Myocyte (in vitro differentiated cells): ENCODE results near the gene LY6G5B. TPM values are rescaled to one million over a fixed set of nuclear protein-coding genes. Genes with fewer than 3 reads are reported as not detected.

ENCODE experiments used
- DNase-seq: peaks from one replicate; pipeline ENCODE4 v3.0.0-alpha.2; 2012; ENCODE audit warnings: low read depth
- microRNA-seq: library from miRNA; unstranded; fragments of <30 nt; microRNA quantifications from one replicate; pipeline ENCODE4, GENCODE V29; 2016
- total RNA-seq: library from RNA; depleted of rRNA; stranded (reverse); fragments of >200 nt; gene quantifications from 2 replicates; pipeline ENCODE4 v1.2.3, GENCODE V29; 2014

Gene LY6G5B
- total RNA-seq, 1 donor from 2014 or later, result 4.0 TPM

DNA sequence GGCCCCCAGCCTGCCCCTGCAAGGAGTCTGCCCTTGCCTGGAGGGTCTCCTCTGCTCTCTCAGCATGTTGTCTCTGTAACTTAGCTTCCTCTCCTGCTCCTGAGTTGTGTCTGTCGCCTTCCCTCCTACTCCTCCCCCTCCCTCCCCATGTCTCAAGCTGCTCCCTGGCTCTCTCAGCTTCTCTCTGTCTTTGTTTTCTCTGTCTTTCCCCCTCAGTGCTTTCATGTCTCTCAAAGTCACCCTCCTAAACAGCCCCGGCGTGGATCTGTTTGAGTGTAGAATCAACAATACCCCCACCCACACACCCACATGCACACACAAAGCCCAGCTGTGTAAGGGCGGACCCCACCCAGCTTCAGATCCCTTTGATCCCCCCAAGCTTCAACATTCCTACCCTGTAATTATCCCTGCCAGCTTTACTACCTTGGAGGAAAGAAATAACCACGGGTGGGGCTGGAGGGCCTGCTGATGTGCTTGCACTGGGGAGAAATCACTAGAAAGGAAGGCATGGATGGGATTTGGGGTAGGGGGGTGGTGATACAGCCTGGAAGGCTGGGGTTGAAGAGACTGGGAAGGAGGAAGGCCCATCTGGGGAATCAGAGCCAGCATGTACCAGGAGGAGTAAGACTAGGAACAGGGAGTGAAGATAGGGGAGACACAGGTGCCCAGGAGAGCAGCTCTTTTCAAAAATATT lies 44.4 kb downstream of the LY6G5B start:
- no peak for DNase-seq

DNA sequence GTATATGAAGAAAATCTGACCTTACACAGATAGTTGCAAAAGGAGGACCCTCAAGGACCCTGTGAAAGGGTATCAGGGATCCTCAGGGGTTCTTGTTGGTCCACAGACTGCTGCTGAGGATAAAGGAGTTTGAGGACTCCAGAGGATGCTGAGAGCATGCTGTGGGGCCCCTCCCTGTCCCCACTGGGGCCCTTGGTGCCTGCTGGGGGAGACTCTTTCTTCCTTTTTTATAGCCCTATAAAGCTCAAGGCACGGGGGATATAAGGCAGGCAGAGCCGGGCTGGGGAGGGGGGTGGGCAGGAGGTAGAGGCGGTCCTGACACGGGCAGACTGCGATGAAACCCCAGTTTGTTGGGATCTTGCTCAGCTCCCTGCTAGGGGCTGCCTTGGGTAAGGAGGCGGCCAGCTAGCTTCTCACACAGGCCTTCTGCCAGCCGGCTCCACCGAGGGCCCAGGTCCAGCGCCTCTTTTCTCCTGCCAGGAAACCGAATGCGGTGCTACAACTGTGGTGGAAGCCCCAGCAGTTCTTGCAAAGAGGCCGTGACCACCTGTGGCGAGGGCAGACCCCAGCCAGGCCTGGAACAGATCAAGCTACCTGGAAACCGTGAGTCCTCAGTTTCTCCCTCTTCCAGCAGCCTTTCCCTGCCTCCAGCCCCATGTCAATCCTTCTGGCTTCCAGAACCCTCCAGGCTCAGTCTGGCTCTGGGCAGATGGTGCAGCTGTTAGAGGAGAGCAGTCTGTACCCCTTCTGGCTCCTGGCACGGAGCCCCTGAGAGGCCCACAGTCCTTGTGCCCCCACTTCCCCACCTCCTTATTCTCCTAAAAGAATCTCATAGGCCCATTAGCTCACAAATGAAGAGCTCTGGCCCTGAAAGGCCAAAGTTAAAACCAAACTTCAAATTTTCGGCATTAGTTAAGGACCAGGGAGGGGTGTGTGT lies 45.5 kb downstream of the LY6G5B start, which contains the start of gene LY6G6D:
LY6G6D (plus strand) TSS at position 327 of the 937 bp plus-strand sequence; CDS start at position 335, 8 bp downstream.
- no peak for DNase-seq

DNA sequence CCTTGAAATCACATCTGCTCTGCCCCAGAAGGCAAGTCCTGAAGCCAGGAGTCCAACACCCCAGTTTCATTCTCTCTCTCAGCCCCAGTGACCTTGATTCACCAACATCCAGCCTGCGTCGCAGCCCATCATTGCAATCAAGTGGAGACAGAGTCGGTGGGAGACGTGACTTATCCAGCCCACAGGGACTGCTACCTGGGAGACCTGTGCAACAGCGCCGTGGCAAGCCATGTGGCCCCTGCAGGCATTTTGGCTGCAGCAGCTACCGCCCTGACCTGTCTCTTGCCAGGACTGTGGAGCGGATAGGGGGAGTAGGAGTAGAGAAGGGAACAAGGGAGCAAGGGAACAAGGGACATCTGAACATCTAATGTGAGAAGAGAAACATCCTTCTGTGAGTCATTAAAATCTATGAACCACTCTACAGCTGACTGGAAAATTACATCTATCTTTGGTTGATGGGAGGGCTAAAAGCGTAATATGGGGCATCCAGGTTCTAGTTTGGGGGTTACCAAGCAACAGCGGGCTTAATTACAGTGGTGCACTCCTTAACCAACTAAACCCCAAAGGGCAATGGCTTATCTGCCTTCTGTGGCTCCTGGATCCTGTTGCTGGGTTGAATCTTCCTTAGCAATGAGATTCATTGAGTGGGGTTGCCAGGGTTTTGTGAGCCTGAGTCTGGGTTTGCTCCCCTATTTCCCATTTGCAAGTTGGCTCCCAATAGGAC lies 47.9 kb downstream of the LY6G5B start:
- DNase-seq, result no peak

DNA sequence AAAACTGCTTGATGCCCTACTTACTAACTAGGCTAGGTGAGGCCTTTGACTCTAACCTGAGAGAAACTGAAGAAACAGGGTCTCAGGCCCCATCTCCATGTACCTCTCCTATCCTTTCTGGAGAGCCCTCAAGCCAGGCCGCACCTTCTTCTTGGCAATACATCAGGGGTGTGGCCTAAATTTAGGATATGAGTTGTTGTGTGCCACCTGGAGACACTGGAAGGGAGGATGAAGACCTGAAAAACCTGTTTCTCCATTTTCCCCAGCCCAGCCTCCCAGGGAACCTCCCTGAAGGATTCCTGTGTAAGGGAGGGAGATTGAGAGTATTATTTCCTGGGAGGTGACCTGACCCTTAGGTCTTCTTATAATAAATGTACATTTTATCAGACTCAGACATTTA lies 48.5 kb downstream of the LY6G5B start:
- no peak for DNase-seq

DNA sequence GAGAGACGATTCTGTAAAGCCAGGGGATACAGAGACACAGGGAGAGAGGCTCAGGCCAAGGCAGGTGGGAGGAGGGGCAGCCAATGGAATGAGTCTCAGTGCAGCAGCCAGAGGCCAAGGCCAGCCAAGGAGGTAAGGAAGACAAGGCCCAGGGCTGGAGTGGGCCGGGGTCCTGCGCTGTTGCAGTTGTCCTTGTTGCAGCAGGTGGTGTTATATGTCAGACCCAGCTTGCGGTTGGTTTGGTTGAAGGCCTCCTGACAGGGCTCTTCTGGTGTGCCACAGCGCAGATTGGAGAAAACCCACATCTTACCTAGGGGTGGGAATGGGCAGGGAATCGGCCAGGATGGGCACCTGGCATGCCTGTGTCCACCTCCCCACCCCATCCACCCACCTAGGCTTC lies 49.2 kb downstream of the LY6G5B start:
- DNase-seq, result no peak

DNA sequence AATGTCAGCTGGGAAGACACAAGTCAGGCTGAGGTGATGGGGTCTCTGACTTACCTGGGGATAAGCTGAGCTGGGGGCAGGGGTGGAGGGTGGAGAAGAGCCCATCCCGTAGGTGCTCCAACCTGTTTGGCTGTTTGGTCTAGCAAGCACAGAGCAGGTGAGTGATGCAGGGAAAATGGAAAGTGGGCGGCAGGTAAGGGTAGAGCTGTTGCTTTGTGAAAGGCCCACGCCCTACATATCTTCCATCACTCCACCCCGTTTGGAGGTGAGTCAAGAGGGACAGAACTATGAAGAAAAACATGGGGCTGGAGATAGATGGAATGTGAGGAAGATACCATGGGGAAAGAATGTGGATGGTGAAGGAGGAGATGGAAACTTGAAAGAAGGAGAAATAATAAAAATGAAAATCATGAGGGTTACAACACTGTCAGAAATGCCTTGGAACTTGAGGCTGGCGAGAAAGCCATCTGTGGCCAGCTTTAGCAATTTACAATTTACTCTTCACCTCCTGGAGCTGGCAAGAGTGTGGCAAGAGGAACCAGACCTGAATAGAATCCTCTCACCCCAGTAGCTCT lies 50.5 kb downstream of the LY6G5B start:
- DNase-seq, result no peak

DNA sequence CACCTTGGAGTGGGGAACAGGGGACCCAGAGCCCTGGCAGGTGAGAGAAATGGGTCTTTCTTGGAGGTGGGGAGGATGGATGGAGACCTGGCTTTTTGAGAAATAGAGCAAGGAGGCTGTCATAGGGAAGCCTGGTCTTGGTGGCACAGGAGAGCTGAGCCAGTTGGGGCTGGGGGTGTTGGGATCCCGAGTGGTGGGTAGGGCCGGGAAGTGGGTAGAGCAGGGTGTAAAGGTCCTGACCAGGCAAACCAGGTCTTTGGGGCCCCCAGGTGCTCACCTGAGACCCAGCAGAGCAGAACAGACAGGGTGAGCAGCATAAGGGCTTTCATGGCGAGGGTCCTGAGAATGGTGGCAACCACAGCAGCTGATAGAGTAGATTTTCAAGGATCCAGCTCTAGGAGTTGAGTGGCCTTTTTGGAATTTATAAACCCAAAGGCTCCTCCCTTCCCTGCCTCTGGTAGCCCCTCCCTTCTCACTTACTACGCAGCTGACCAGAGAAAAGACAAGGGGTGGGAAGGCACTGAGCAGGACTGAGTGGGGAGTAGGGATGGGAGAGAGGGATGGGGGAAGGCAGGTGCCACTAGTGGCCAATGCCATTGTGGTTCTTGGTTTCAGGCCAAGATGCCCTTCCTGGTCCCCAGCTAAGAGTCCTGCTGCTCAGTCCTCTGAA lies 51.7 kb downstream of the LY6G5B start, which contains the start of gene LY6G6C:
LY6G6C (minus strand) TSS at position 396 of the 670 bp plus-strand sequence; CDS start at position 329, 67 bp downstream.
- no peak for DNase-seq

DNA sequence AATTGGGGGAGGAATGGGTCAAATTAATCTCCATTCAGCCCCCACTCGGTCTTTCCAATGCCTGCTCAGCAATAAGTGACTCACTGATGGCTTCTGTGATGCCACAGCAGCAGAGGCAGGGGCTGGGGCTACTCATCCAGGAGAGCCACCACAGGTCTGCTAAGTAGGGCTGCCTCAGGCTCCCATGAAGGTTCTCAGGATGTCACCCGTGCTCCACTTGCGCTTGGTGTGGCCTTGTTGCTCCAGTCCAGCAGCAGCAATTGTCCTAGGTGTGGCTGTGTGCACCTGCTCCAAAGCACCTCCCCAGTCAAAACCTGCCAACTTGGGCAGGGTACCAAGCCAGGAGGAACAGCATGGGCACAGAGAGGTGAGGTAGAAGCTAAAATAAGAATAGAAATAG lies 52.4 kb downstream of the LY6G5B start:
- DNase-seq, result no peak

Small RNA genes within 50 kb of the gene (microRNA-seq; reads per million reads assigned to microRNA genes)
- 0.65 reads per million for gene MIR4646
- gene MIR6832, result not detected

Other genes with a start within 250 kb of the LY6G5B start
- 2.1 and 2.9 TPM in 2 replicates for gene MICB, start 171.8 kb upstream of the LY6G5B start, total RNA-seq
- gene MCCD1, start 141.0 kb upstream of the LY6G5B start, total RNA-seq, result not detected in 2 replicates
- 290 and 382 TPM in 2 replicates for gene DDX39B, start 128.0 kb upstream of the LY6G5B start, total RNA-seq
- gene ATP6V1G2, start 123.4 kb upstream of the LY6G5B start, total RNA-seq, result 4.8 and 8.5 TPM in 2 replicates
- gene NFKBIL1, start 122.4 kb upstream of the LY6G5B start, total RNA-seq, result 26.1 and 28.3 TPM in 2 replicates
- not detected in 2 replicates for gene LTA, start 97.7 kb upstream of the LY6G5B start, total RNA-seq
- not detected in 2 replicates for gene TNF, start 94.4 kb upstream of the LY6G5B start, total RNA-seq
- 0.40 TPM in 1 of 2 replicates, not detected in the other for gene LTB, start 87.6 kb upstream of the LY6G5B start, total RNA-seq
- not detected in 2 replicates for gene LST1, start 83.7 kb upstream of the LY6G5B start, total RNA-seq
- gene NCR3, start 77.0 kb upstream of the LY6G5B start, total RNA-seq, result not detected in 2 replicates
- not detected in 2 replicates for gene AIF1, start 54.7 kb upstream of the LY6G5B start, total RNA-seq
- gene PRRC2A, start 49.3 kb upstream of the LY6G5B start, total RNA-seq, result 77.2 and 85.9 TPM in 2 replicates
- 271 and 307 TPM in 2 replicates for gene BAG6, start 17.3 kb upstream of the LY6G5B start, total RNA-seq
- gene APOM, start 14.1 kb upstream of the LY6G5B start, total RNA-seq, result 2.9 and 4.2 TPM in 2 replicates
- 20.6 and 24.0 TPM in 2 replicates for gene C6orf47, start 9.2 kb upstream of the LY6G5B start, total RNA-seq
- 8.6 and 12.9 TPM in 2 replicates for gene GPANK1, start 5.0 kb upstream of the LY6G5B start, total RNA-seq
- gene CSNK2B, start 3.9 kb upstream of the LY6G5B start, total RNA-seq, result 211 and 248 TPM in 2 replicates
- gene LY6G5C, start 11.1 kb downstream of the LY6G5B start, total RNA-seq, result 2.7 and 3.4 TPM in 2 replicates
- 58.9 and 66.0 TPM in 2 replicates for gene ABHD16A, start 33.3 kb downstream of the LY6G5B start, total RNA-seq
- not detected in 2 replicates for gene LY6G6F, start 36.9 kb downstream of the LY6G5B start, total RNA-seq
- gene LY6G6D, start 45.4 kb downstream of the LY6G5B start, total RNA-seq, result not detected in 2 replicates
- not detected in 2 replicates for gene LY6G6C, start 51.8 kb downstream of the LY6G5B start, total RNA-seq
- not detected in 2 replicates for gene MPIG6B, start 53.4 kb downstream of the LY6G5B start, total RNA-seq
- gene DDAH2, start 59.3 kb downstream of the LY6G5B start, total RNA-seq, result 120 and 142 TPM in 2 replicates
- gene CLIC1, start 66.6 kb downstream of the LY6G5B start, total RNA-seq, result 257 and 425 TPM in 2 replicates
- 7.4 and 8.4 TPM in 2 replicates for gene MSH5, start 70.0 kb downstream of the LY6G5B start, total RNA-seq
- 0.94 TPM in 1 of 2 replicates, not detected in the other for gene SAPCD1, start 92.7 kb downstream of the LY6G5B start, total RNA-seq
- 1.3 TPM in 1 of 2 replicates, not detected in the other for gene VWA7, start 107.4 kb downstream of the LY6G5B start, total RNA-seq
- gene VARS1, start 125.8 kb downstream of the LY6G5B start, total RNA-seq, result 56.4 and 62.2 TPM in 2 replicates
- gene LSM2, start 137.0 kb downstream of the LY6G5B start, total RNA-seq, result 28.7 and 38.8 TPM in 2 replicates
- 2.6 and 3.6 TPM in 2 replicates for gene HSPA1L, start 145.3 kb downstream of the LY6G5B start, total RNA-seq
- gene HSPA1A, start 145.6 kb downstream of the LY6G5B start, total RNA-seq, result 109 and 131 TPM in 2 replicates
- gene HSPA1B, start 157.8 kb downstream of the LY6G5B start, total RNA-seq, result 86.3 and 98.7 TPM in 2 replicates
- 128 and 187 TPM in 2 replicates for gene NEU1, start 192.8 kb downstream of the LY6G5B start, total RNA-seq
- 0.11 and 0.16 TPM in 2 replicates for gene SLC44A4, start 209.0 kb downstream of the LY6G5B start, total RNA-seq
- gene EHMT2, start 227.7 kb downstream of the LY6G5B start, total RNA-seq, result 33.7 and 36.4 TPM in 2 replicates
- 2.7 and 3.3 TPM in 2 replicates for gene ZBTB12, start 232.1 kb downstream of the LY6G5B start, total RNA-seq